GM18502 (cell line): Measurements from ENCODE around the gene ISY1.
"Not testable (repeated sequence)": the region's sequence is repeated elsewhere in the genome, so short reads cannot be mapped to it uniquely, and the experiment has no call there.

Experiments
- ATAC-seq: cut with Tn5 transposase; IDR thresholded peaks from one replicate; pipeline ENCODE4 v1.9.1; 2021; ENCODE audit warnings: mild to moderate bottlenecking; ENCODE audit not compliant: unreplicated experiment, poor library complexity

The ISY1 gene

DNA sequence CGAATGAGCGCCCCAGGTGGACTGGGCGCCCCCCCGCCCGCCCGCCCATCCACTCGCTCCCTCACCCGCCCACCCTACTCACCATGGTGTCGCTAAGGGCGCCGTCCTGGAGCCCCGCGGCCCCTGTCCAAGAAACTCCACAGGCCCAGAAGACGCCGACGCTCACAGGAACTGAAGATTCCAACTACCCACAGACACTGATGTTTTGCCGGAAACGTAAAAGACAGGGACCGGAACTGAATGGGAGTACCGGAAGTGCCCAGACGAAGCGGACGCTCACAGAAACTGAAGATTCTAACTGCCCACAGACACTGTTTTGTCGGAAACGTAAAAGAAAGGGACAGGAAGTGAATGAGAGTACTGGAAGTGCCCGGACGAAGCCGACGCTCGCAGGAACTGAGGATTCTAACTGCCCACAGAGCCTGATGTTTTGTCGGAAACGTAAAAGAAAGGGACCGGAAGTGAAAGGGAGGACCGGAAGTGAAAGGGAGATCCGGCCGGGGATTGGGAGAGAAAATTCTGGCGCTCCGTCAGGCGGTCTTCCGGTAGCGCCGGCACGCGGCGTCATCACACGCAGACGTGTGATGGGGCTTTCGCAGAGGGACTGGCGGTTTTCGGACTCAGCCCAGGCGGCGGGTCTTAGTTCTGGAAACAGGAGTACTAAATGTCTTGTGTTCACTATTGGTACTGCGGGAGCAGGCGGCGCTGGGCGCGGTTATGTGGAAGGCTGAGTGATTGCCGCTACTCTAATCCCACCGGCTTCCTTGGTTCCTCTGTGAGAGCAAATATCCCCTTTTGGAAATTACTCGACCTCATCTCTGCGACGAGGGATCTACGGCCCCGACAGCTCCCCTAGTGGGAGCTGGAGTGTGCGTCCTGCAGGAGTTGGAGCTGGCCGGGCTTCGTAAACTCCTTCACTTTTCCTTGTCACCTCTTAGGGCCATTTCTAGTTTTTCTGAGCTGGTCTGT is at the start of gene ISY1:
ISY1 (minus strand) TSS at position 173 of the 969 bp plus-strand sequence; CDS start at position 85, 88 bp downstream.
- ATAC-seq = peak; percentile 78

DNA sequence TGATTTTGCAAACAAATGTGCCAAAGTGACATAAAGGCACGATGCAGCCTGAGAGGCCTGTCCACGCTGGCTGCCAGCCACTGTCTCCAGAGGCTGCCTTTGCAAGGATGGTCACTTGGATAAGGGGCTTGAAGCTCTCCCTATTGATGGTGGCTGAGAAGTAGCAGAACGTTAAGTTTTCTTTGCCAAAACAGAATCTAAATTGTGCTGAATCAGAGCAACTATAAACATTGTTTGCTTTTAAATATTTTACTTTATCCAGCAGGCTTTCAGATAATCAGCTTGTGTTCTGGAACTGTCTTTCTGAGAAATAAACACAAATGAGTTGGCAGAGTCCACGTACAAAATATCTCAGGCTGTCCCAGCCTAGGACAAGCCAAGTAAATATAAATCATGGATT is 46.6 kb upstream of the ISY1 start:
- no peak for ATAC-seq

DNA sequence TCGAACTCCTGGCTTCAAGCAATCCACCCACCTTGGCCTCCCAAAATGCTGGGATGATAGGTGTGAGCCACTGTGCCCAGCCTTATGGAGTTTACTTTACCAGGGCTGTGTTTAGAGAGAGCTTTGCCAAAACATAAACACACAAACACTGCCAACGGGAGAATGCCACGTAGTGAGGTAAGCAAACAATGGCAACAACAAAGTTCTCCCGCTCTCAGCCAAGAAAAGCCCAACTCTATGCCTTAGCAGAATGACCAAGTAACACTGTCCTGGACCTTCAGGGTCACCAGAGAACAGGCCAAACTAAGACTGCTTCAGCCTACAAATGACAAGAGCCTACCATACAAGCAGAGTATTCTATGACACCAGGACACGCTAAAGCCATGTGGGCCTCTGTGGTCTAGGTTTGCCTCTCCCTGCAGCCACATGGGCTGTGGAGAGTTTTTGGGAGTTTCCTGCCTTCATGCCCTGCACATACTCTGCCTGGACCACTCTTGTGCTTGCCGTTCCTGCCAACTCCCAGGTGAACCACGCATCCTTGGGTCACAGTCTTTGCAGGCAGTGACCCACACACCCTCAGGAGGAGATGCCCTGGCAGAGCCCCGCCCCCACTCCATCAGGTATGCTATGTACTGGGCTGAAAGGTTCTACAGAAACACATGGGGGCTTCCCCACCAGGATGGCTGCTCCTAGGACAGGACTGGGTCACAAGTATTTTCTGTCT is 44.4 kb upstream of the ISY1 start:
- ATAC-seq = no peak

DNA sequence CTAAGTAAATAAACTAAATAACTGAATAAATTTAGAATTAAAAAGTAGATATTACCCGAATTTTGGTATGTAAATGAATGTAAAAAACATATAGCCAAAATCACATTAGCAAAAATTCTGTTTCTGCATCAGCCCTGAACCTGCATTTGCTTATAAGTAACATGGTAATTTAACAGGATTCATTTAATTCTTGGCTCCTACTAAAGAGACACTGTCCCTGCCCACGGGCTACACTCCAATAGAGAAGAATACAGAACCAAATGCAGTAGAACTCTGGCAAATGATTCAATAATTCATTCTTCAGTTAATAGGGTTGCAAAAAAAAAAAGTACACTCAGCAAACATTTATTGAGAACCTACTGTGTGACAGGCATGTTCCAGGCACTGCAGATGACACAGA is 43.6 kb upstream of the ISY1 start:
- ATAC-seq = no peak

DNA sequence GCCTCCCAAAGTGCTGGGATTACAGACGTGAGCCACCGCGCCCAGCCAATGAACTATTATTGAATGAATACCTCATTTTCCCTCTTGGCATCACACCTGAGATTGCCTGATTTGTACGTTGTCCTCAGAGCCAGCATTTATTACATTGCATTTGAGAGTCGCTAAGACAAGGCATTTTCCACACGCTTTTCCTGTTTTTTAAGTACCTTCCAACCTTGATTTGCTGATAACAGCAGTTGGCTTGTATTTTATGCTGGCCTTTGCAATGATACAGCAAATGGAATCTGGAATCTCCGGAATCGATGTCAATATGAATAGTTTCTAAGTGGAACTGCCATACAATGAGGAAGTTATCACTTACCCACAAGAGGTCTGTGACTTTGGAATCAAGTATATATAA is 38.5 kb upstream of the ISY1 start:
- ATAC-seq = no peak

DNA sequence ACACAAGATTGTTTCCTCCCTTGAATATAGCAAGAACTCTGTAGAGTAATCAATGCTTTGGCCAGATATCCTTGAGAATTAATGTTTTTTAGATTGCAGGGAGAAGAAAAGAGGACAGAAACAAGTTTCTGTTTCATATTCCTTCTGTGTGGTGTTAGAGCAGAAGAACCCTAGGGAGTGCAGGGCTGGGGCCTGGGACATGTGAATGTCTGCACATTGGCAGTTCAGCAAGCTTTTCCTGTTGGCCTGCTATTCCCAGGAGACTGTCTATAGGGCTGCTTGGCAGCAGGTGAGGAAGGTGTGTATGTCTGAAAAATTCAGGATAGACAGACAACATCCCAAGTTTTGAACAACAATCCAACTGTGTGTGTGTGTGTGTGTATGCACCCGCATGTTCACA is 36.5 kb upstream of the ISY1 start:
- ATAC-seq = no peak

DNA sequence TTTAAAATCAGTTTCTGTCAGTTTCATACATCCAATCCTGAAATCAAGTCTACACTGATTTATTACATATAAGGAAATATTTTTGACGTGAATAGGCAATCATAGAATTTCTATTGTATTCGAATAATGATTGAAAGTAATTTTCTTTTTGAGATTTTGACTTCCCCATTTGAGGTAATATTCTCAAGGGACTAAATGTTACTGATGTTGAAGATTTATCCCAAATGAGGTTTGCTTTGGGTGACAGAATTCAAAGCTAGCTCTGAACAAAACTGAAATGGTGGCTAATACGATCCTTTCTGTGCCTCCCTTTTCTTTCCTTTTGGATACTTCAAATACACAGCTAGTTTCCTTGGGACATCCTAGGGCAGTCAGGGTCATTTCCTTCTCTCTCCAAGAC is 35.7 kb upstream of the ISY1 start:
- ATAC-seq = no peak

DNA sequence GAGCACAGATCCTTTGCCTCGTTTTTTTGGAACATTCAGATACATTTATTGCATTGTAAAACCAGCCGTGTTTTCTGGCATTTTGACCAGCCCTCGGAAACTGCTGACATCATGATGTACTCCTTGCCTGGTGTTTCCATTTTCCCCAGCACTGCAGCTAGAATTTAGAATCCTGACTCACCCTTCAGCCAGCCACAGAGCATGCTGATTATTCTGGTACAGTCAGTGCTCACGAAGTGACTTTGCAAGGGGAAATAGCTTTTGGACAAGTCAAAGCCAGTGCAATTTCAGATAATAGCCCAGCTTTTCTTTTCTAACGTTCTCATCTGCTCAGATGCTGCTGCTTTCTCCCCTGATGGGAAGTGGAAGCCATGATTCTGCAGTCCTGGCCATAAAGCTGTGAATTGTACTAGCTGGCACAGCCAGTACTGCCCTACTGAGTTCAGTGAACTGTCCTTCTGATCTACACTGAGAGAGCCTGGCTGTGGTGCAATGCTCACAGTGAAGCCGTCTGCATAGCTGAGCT is 34.9 kb upstream of the ISY1 start:
- no peak for ATAC-seq

DNA sequence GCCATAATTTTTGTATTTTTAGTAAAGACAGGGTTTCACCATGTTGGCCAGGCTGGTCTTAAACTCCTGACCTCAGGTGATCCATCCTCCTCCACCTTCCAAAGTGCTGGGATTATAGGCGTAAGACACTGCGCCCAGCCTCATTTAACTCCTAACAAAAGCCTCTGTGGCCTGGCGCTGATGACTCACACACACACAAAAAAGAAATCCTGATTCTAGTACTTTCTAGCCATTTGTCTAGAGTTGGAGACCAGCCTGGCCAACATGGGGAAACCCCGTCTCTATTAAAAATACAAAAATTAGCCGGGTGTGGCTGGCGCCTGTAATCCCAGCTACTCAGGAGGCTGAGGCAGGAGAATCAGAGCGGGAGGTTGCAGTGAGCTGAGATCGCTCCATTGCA is 28.9 kb upstream of the ISY1 start:
- not testable (repeated sequence) for ATAC-seq

DNA sequence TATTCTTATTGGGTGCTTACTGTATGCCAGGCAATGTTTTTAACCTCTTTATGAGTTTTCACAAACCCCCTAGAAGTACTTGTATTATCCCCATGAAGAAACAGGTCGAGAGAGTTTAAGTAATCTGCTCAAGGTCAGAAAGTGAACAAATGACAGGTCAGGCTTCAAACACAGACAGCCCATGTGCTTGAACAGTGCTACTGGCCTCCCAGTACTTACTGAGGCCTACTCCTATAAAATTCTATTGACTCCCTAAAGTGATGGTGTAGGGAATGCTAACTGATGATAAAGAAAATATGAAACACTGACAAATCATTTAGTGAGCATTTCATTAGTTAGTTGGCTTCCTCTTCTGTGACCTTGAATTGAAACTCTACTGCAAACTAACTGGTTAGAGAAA is 27.0 kb upstream of the ISY1 start:
- no peak for ATAC-seq

DNA sequence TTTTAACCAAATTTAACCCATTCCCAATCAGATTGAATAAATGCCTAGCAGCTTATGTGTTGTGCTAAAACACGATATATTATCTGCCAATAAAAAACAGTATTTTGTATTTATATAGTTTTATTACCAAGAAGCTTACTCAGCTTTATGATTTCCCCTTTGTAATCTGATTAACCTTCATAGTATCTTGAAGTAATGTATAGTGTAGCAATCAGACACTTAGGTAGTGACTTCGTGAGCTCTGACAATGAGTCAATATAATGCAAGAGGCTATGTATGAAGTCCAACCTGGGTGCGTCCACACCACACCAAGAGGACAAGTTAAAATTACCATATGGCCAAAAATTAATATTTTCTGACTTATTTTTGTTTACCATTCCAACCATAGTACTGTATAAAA is 24.9 kb upstream of the ISY1 start:
- no peak for ATAC-seq

DNA sequence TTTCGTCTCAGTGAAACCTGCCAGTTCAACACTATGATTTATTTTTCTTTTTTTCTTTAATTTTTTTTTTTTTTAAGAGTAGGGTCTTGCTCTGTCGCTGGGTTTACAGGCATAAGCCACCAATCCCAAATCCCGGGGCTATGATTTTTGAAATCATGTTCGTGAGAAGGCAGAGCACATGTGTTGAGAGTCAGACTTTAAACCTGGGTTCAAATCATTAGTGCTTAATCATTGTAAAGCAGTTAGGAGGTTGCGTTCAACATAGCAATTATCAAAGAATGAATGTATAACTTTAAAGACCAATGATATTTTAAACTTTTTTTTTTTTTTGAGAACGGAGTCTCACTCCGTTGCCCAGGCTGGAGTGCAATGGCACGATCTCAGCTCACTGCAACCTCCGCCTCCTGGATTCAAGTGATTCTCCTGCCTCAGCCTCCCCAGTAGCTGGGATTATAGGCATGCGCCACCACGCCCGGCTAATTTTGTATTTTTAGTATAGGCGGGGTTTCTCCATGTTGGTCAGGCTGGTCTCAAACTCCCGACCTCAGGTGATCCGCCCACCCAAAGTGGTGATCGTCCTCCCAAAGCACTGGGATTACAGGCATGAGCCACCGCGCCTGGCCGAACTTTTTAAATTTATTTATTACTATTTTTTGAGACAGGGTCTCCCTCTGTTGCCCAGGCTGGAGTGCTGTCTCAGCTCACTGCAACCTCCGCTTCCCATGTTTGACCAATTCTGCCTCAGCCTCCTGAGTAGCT is 24.1 kb upstream of the ISY1 start:
- ATAC-seq = not testable (repeated sequence)

DNA sequence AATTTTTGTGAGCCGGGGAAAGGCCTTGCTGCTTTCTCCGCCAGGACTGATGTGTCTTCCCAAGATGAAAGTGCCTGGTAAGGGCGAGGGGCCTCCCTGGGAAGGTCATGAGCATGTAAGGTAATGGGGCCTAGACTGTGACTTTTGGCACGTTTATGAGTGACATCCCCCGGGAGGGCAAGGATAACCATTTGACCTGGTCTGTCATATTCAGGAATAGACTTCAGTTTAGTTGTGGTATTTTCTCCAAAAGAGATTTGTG is 23.5 kb upstream of the ISY1 start:
- ATAC-seq = peak; percentile 9

DNA sequence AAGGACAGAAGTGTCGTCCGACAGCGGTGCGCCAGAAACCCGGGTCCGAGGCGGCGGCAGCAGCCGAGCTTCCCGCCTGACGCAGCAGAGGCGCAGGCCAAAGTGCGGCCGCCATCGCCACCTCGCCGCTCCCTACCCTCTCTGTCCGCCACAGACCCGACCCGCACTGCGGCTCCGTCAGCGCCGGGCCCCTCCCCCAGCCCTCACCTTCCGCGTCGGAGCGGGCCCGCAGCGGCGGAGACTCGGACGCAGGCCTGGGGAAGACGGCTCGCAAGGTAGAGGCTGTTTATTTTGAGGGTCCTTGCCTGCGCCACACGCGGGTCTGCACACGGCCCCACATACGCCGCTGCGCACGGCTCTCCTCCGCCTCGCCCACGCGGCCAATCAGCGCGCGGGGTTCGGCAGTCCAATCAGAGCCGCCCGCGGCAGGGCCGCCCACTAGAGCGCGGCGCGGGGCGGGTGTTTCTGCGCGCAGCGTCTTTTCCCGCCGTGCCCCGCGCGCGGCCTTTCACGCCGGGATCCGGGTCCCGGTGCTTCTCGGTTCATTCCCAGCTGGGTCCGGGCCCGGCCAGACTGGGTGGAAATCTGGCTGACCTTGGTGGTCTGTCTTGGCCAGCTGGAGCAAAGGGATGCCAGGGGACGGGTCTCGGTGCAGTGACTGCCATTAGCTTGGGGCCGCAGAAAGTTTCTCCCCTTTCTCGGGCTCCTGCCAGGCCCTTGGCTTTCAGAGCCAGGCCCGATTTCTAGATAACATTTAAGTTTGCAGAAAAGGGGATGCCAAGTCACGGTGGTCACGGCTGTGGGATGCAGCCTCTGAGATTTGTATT is 22.9 kb upstream of the ISY1 start, which contains the start of gene CNBP:
CNBP (minus strand) TSS at position 328 of the 827 bp plus-strand sequence. CDS start 12,139 bp downstream, outside the sequence.
- peak; percentile 96 for ATAC-seq

DNA sequence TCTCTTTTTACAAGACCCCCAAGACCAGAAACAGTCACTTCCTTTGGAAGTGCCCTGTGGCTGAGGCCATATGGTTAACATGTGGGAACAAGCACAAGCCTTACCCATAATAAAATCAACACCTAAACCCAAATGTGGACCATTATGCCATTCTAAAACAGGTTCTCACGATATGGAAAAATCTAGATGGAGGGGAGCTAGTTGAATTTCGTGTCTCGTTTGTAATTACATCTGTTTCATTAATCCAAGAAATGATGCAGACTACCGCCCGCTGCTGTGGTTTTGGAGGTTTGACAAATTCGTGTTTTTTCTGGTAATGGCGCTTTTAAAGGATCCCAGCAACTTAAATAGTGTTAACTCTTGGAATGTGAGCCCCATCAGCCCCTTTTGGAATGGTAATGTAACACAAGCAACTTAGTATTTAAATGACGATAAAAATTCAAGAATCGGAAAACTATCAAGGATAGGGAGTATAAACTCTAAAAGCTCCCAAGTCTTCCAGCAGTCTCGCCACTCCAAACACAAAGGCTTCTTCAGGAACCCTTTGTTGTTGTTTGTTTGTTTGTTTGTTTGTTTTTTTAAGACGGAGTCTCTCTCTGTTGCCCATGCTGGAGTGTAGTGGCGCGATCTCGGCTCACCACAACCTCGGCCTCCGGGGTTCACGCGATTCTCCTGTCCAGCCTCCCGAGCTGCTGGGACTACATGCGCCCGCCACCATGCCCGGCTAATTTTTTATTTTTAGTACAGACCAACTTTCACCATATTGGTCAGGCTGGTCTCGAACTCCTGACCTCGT is 21.7 kb upstream of the ISY1 start:
- ATAC-seq = no peak

DNA sequence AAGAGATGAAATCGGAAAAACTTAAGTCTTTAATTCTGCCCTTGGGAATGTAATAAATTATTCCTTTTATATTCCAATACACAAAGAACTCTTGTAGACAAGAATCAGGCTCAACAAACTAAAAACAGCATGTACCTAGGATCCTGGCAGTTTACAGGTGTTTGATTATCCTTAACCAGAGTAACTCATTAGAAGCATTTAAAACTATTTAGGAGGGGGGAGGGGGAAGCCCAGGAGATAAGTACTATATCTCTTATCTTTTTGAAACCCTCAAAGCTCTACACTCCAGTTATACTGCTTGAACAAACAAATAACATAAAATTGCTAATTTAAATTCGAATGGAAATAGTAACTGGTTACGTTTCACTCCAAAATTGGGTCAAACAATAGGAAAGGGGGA is 21.0 kb upstream of the ISY1 start:
- ATAC-seq = no peak

DNA sequence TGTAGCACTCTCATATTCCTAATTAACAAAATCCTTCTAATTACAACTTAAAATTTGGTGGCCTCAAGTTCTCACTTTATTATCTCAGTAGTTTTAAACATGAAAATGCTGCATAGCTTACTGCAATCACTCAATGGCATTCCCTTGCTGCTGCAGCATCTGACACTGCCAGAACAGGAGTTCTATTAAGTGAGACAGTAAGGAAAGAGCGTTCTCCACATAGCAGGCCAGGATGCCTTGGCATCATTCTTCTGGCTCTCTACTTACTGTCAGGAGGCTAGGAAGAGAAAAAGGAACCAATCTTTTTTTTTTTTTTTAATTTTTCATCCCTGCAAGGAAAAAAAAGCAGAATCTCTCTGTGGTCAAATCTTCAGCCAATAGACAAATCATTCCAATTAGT is 19.6 kb upstream of the ISY1 start:
- ATAC-seq = no peak

DNA sequence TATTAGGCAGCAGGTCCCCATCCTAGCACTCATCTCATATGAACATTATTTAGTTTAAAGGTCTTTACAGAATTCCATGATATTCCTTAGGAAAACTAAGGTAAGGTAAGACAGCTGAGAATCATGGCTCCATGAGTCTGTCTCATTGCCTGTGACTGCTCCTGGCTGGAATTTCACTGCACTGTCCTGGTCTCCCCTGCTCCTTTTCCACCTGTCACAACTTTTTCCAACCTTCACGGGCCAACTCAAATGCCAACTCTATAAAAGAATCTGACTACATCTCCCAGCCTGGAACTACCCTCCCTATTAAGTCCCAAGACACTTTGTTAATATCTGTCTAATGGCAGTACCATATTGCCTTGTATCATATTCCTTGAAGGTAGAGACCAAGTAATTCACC is 15.2 kb upstream of the ISY1 start:
- no peak for ATAC-seq

DNA sequence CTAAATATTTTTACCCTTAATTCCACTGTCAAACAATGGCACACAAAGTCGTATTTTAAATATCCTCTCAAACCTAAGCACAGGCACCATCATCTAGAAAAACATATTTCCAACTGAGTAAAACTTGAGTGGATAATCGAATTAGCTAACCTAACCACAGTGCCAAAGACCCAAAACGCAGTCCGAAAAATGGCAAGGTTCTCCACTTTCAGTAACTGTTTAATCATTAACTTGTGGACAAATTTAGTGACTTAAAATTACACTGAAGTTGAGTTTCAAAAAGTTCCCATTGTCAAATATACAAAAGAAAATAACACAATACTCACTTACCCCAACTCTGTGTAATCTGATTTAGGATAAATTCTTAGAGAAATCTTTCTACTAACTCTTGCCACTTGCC is 12.9 kb upstream of the ISY1 start:
- no peak for ATAC-seq
